Measurements from ENCODE around the gene FBXO38. TPM values are rescaled to one million over a fixed set of nuclear protein-coding genes. Genes with fewer than 3 reads are reported as not detected.

Gene FBXO38
- total and polyA plus RNA-seq, 9 of the 15 experiments (the other 6 are each of a cell fraction or from before 2014, with no cell fraction given) = 7.4 to 39.4 (median 29.3) TPM

- DNase-seq (ENCODE audit: extremely low read depth in 1 of 4, low spot score in 3 of 4) = no peak
- Histone ChIP-seq H3K4me3 (no peak overlapping the region), H3K27me3 (ENCODE audit: control insufficient read depth in 2 of 2, insufficient read depth in 2 of 2, low read length in 2 of 2) (no peaks in the 10 kb centered on the region), H3K4me1 (replicated peaks in 1 of 2; ENCODE audit: control insufficient read depth in 2 of 2, insufficient read depth in 2 of 2, low read length in 2 of 2) (no peaks in the 10 kb centered on the region), H3K9me1 (ENCODE audit: control insufficient read depth, insufficient read depth, low read length) (no peaks in the 10 kb centered on the region), H3K9ac (ENCODE audit: insufficient read depth in 1 of 2, low read depth in 2 of 2, low read length in 2 of 2) (no peak overlapping the region), H3K79me2 (ENCODE audit: control insufficient read depth, insufficient read depth, low read length) (no peaks in the 10 kb centered on the region), H3K4me2 (ENCODE audit: insufficient read depth, low read length) (no peak overlapping the region), H3K9me3 (replicated peaks; ENCODE audit: control insufficient read depth, insufficient read depth, low read depth, low read length) (no peaks in the 10 kb centered on the region), H3K36me3 (ENCODE audit: control insufficient read depth, insufficient read depth, low read length) (no peaks in the 10 kb centered on the region), H2AFZ (ENCODE audit: low read depth, low read length) (no peak overlapping the region), H3K27ac (ENCODE audit: extremely low read depth, low read depth, low read length) (no peak overlapping the region), H4K20me1 (replicated peaks; ENCODE audit: control insufficient read depth, insufficient read depth, low read length) (no peaks in the 10 kb centered on the region)
- no peak for ATAC-seq
- intact Hi-C loops (cut with micrococcal nuclease) = loop anchor here (2.0 to 10.0 kb wide), 2 partner anchors 174 to 468 kb away; no protein-coding TSS in a partner anchor
- in situ Hi-C loops (cut with MboI) = no loop called here
- ChIA-PET CTCF (ENCODE audit: low intra/inter-chr PET ratio) (no interaction called here), POLR2A (no interaction called here)
- WGBS (ENCODE audit: insufficient coverage, low coverage, missing lambda C conversion rate) = 0% methylated on average over 1 of the region's 1 CpG
- TF ChIP-seq ZNF347 (CRISPR knock-in tag; IDR thresholded peaks at IDR 0.05; ENCODE audit: low read depth) = no peak
- TF ChIP-seq NR2F6 (CRISPR knock-in tag; IDR thresholded peaks at IDR 0.05) = no peak
- TF ChIP-seq CTBP1 (IDR thresholded peaks at IDR 0.05; ENCODE audit: borderline replicate concordance) = no peak
- no TSS peak for BruUV-seq (replicated peaks)
- FAIRE-seq = no peak
Observed at GRCh38 chr5:148352696-148353095, 31.1 kb upstream of the FBXO38 start.

GRCh38 chr5:148353634-148354033 lies 30.1 kb upstream of the FBXO38 start:
- H3K9me3 ChIP-seq (replicated peaks; ENCODE audit: control insufficient read depth, insufficient read depth, low read depth, low read length) = no peaks in the 10 kb centered on the region
- no peak for ATAC-seq
- TF ChIP-seq DEAF1 (CRISPR knock-in tag; IDR thresholded peaks at IDR 0.05) (peak; percentile 24; the same call in 1 of the 2 replicates), RAD21 (CRISPR knock-in tag; conservative IDR thresholded peaks at IDR 0.05 in 1 of 2, IDR thresholded peaks at IDR 0.05 in 1 of 2) (peak; percentile 23 to 69; a peak in 3 of 4 replicates), PATZ1 (CRISPR knock-in tag; IDR thresholded peaks at IDR 0.05; ENCODE audit: borderline replicate concordance) (no peak), ELF4 (CRISPR knock-in tag; IDR thresholded peaks at IDR 0.05) (no peak)

More at GRCh38 chr5:148353634-148354033, 30.1 kb upstream of the FBXO38 start:
- POLR2A ChIA-PET = no interaction called here
- H3K36me3 ChIP-seq (ENCODE audit: control insufficient read depth, insufficient read depth, low read length) = no peaks in the 10 kb centered on the region
- H4K20me1 ChIP-seq (replicated peaks; ENCODE audit: control insufficient read depth, insufficient read depth, low read length) = no peaks in the 10 kb centered on the region
- no peak overlapping the region for H3K9ac ChIP-seq (ENCODE audit: insufficient read depth in 1 of 2, low read depth in 2 of 2, low read length in 2 of 2)
- CTCF ChIA-PET (ENCODE audit: low intra/inter-chr PET ratio) = no interaction called here
- 0% methylated on average over 2 of the region's 2 CpGs for WGBS (ENCODE audit: insufficient coverage, low coverage, missing lambda C conversion rate)
- no peak overlapping the region for H3K27ac ChIP-seq (ENCODE audit: extremely low read depth, low read depth, low read length)
- H3K27me3 ChIP-seq (ENCODE audit: control insufficient read depth in 2 of 2, insufficient read depth in 2 of 2, low read length in 2 of 2) = no peaks in the 10 kb centered on the region
- H2AFZ ChIP-seq (ENCODE audit: low read depth, low read length) = no peak overlapping the region
- DNase-seq (ENCODE audit: extremely low read depth in 1 of 4, low spot score in 3 of 4) (no peak), FAIRE-seq (no peak)
- in situ Hi-C loops (cut with MboI) = no loop called here
- no peak overlapping the region for H3K4me3 ChIP-seq
- BruUV-seq (replicated peaks) = no TSS peak
- intact Hi-C loops (cut with micrococcal nuclease) = loop anchor here (2.0 to 10.0 kb wide), 2 partner anchors 175 to 469 kb away; no protein-coding TSS in a partner anchor
- no peaks in the 10 kb centered on the region for H3K9me1 ChIP-seq (ENCODE audit: control insufficient read depth, insufficient read depth, low read length)
- no peaks in the 10 kb centered on the region for H3K4me1 ChIP-seq (replicated peaks in 1 of 2; ENCODE audit: control insufficient read depth in 2 of 2, insufficient read depth in 2 of 2, low read length in 2 of 2)
- no peaks in the 10 kb centered on the region for H3K79me2 ChIP-seq (ENCODE audit: control insufficient read depth, insufficient read depth, low read length)
- H3K4me2 ChIP-seq (ENCODE audit: insufficient read depth, low read length) = no peak overlapping the region

All from K562 (cell line).